CD4-positive, alpha-beta T cell treated with Interleukin-15 for 1 hour (primary cell): ENCODE results near the gene XPO6.

Experiments
- DNase-seq: peaks from one replicate; pipeline ENCODE4 v3.0.0-alpha.2; 2020

The XPO6 gene

DNA sequence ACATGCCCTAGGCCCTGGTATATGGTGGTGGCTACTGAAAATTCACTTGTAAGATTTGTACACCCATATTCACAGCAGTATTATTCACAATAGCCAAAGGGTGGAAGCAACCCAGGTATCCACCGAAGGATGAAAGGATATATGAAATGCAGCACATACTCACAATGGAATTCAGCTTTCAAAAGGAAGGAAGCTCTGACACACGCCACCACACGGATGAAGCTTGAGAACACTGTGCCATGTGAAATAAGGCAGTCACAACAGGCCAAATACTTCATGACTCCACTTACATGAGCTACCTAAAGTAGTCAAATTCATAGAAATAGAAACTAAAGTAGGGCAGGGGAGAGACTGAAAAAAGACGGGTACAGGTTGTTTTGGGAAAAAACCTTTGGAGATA, 2.9 kb downstream of the XPO6 start:
- DNase-seq: no peak

DNA sequence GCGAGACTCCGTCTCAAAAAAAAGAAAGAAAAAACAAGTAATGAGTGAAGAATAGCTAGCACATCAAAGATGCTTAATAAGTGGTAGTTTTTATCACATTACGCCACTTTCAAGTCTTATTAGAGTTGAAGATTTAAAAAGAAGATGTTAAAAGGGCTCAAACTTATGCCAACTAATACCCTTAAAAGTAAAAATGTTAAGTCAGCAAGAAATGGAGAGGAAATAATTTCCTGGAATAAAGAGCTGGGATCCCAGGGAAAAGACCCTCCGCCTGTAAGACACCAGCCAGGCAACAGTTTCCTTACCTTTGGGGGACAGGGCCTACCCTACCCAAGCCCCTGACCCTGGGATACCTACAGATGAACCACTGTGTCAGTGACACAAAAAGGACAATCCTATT, 3.6 kb downstream of the XPO6 start:
- no peak for DNase-seq

GRCh38 chr16:28207399-28207798, 4.4 kb downstream of the XPO6 start:
- DNase-seq: no peak

GRCh38 chr16:28205974-28206373, 5.8 kb downstream of the XPO6 start:
- no peak for DNase-seq

GRCh38 chr16:28205117-28205899, 6.5 kb downstream of the XPO6 start:
- no peak for DNase-seq

- no peak for DNase-seq
Measured at GRCh38 chr16:28204622-28205021, 7.1 kb downstream of the XPO6 start.

DNA sequence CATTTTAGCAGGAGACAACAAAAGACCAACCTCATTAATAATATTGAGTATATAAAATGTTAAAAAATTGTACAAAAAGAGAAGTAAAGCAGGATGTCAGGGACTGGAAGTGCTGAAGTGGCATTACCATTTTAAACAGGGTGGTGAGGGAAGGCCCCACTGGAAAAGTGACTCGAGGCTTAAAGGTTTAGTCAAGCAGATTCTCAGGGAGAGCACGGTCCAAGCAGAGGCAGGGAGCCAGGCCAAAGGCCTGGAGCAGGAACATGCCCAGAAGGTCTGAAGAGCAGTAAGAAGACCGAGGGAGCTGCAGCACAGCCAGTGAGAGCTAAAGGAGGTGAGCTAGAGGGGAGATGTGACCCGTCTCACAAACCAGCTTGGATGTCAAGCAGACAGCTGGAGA, 7.6 kb downstream of the XPO6 start:
- no peak for DNase-seq

GRCh38 chr16:28202147-28202746, 9.5 kb downstream of the XPO6 start:
- DNase-seq: no peak

- DNase-seq: no peak
Measured at GRCh38 chr16:28200661-28201060, 11.1 kb downstream of the XPO6 start.

DNA sequence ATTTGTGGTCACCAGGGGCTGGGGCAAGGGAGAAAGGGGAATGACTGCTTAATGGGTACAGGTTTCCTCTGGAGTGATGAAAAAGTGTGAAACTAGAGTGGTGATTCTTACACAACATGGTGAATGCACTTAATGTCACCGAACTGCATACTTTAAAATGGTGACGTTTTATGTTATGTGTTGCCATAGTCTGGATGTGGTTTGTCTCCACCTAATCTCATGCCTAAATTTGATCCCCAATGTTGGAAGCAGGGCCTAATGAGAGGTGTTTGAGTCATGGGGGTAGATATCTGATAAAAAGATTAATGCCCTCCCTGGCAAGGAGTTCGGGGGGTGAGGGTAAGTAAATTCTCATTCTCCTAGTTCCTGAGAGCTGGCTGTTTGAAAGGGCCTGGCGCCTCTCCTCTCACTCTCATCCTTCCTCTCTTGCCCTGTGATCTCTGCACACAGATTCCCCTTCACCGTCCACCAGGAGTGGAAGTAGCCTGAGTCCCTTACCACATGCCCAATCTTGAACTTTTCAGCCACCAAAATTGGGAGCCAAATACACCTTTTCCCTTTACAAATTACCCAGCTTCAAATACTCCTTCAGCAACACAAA, 15.3 kb downstream of the XPO6 start:
- no peak for DNase-seq

DNA sequence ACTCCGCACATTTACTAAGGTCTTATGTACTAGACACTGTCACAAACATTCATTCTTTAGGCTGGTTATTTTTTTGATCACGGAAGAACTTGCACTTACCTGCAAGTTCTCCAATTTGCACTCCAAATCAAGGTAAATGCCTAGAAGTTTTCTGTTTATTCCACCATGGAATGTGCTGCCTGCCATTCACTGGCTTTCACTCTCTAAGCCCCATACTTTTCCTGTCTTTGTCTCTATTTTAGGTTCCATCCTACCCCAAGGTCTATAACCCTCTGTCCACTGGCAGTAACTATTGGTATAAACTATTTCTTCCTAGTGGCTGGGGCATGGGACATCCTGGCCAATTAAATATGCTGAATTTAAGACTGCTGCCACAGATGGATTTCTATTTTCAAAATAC, 15.9 kb downstream of the XPO6 start:
- DNase-seq: no peak

- no peak for DNase-seq
Measured at GRCh38 chr16:28193530-28194423, 18.0 kb downstream of the XPO6 start.

DNA sequence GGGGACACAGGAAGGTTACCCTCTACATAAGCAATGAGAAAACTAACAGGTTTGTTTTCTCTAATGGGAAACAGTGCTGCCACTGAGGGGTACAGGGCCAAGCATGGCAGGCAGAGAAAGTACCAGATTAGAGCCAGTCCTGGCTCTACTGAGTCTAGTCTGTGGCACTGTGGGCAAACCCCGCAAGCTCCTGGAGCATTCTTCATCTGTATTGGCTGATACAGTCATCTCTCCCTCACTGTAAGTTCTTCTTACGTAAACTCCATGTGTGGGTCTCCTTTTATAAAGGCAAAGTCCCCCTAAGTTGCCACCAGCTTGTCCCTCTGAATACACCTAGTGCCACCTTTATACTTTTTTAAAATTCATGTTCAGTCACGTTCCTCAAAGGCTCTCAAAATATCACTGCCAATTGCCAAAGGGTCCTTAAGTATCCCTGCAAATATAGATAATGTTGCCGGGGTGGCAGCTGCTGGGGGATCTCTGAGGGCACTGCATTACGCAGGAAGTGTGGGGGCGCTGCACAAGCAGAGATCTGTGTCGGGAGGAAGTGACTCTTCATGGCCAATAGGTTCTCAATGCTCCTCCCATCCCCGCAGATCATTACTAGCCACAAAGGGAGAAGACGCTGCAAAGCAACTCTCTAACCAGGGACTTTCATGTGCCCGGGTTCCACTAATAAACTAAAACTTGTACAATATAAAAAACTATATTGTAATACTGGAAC, 18.8 kb downstream of the XPO6 start:
- peak; percentile 82 for DNase-seq

DNA sequence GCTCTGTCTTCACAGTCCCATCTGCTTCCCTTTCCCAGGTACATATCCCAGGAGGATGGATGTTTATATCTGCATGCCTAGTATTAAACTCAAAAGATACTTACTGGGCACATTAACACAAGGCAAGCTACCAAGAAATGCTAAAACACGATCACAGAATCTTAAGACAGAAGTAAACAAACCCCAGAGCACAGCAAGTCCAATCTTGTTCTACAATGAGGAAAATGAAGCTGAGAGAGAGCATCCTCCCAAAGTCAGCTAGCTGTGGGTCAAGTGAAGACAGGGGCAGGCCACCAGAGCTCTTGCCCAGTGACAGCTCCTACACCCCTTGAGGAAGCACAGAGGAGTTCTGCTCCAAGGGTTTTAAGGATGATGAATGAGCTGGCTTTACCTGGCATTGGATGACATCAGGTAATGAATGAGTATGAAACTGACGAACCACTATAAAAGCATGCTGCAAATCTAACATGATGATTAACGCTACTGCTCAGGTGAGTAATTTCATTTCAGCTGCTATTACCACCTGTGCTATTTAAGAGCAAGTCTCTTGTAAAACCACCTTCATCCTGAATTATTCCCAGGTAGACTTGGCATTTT, 20.3 kb downstream of the XPO6 start:
- DNase-seq: no peak

GRCh38 chr16:28189245-28189644, 22.5 kb downstream of the XPO6 start:
- DNase-seq: peak; percentile 52

GRCh38 chr16:28188085-28188916, 23.5 kb downstream of the XPO6 start:
- DNase-seq: no peak

GRCh38 chr16:28187595-28188004, 24.2 kb downstream of the XPO6 start:
- DNase-seq: no peak

- DNase-seq: no peak
Measured at GRCh38 chr16:28186752-28187151, 25.0 kb downstream of the XPO6 start.

- DNase-seq: no peak
Measured at GRCh38 chr16:28185696-28186095, 26.1 kb downstream of the XPO6 start.

- no peak for DNase-seq
Measured at GRCh38 chr16:28184625-28185024, 27.1 kb downstream of the XPO6 start.

DNA sequence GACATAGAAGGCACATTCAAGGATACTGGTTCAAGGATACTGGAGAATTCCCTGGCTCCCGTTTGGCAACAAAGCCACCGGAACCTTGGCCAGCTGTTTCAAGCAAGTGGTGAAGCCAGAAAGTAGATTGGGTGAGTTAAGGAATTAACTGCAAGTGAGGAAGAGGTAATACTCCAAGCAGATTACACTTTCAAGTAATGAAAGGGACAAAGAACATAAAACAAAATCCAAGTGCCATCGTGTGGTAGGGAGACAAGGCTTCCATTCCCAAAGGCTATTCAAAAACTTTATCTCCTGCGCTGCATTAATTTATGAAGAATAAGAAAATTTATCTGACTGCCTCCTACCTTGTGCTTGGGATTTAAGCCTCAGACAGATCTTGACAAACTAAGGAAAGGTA, 27.8 kb downstream of the XPO6 start:
- no peak for DNase-seq
